Esophagus squamous epithelium (tissue), 5 donors: ENCODE measurements around the gene FAR1. TPM values are rescaled to one million over a fixed set of nuclear protein-coding genes. Genes with fewer than 3 reads are reported as not detected.
"Not testable (repeated sequence)": the region's sequence is repeated elsewhere in the genome, so short reads cannot be mapped to it uniquely, and the experiment has no call there.

ENCODE experiments used
- DNase-seq: peaks from one replicate; lab custom pipeline; 2025; lab: John Stamatoyannopoulos, UW
- H3K27ac ChIP-seq, 4 donors: fragments of 200-600 bp; sonication (generic); one replicate each; pipeline ENCODE4 v1.5.1; 2016 to 2019; ENCODE audit warnings: mild to moderate bottlenecking in 1 of 4
- H3K27me3 ChIP-seq, 4 donors: fragments of 200-600 bp; sonication (generic); 1 replicate in 3 of 4; 2 replicates in 1 of 4; pipeline versions ENCODE4 v1.5.1 to v1.6.0; 2017 to 2021; ENCODE audit warnings: antibody characterized with exemption in 1 of 4
- H3K36me3 ChIP-seq, 3 donors: fragments of 200-600 bp; sonication (generic); one replicate each; pipeline ENCODE4 v1.5.1; 2016 to 2019
- H3K4me1 ChIP-seq, 3 donors: fragments of 200-600 bp; sonication (generic); one replicate each; pipeline ENCODE4 v1.5.1; 2017 to 2019
- H3K4me3 ChIP-seq, 4 donors: fragments of 200-600 bp; sonication (generic); 1 replicate in 3 of 4; 2 replicates in 1 of 4; pipeline ENCODE4 v1.5.1; 2016 to 2019; ENCODE audit warnings: mild to moderate bottlenecking in 2 of 4, moderate library complexity in 1 of 4
- H3K9me3 ChIP-seq, 3 donors: fragments of 200-600 bp; sonication (generic); one replicate each; pipeline ENCODE4 v1.5.1; 2016 to 2019
- POLR2A ChIP-seq, 4 donors: fragments of 450-650 bp; IDR thresholded peaks; one replicate each; pipeline ENCODE4 v1.6.1; 2017; ENCODE audit warnings: antibody characterized with exemption in 4 of 4, mild to moderate bottlenecking in 4 of 4, moderate library complexity in 3 of 4
- WGBS, 2 donors: methylation state at CpG; one replicate each; pipeline ENCODE4 v1.1.5; 2018; 5-methylcytosine and 5-hydroxymethylcytosine counted together
- intact Hi-C: fragments of 100-400 bp; cut with DNase I; formaldehyde crosslinking; loops from one replicate; pipeline ENCODE4 v1.15.0; 2022
- total RNA-seq, 4 donors: library from RNA; depleted of rRNA; stranded (reverse); fragments of >200 nt; gene quantifications; one replicate each; pipeline ENCODE4 v1.1.0, GENCODE V29; 2016
- TF ChIP-seq, protein P1 (sequence below), 6 experiments: fragments of 450-650 bp in 4 of 6; fragments of 200-600 bp in 2 of 6; sonication (generic) in 2 of 6; IDR thresholded peaks; one replicate each; pipeline ENCODE4 v1.5.1; 2016 to 2019; ENCODE audit warnings: antibody characterized with exemption in 6 of 6, mild to moderate bottlenecking in 4 of 6, moderate library complexity in 4 of 6
- donor health status: DM: yes; HTN: yes; CAD: no.

Gene FAR1
- total RNA-seq, 4 donors from 2014 or later: 78.2 to 135 (median 98.6) TPM

DNA sequence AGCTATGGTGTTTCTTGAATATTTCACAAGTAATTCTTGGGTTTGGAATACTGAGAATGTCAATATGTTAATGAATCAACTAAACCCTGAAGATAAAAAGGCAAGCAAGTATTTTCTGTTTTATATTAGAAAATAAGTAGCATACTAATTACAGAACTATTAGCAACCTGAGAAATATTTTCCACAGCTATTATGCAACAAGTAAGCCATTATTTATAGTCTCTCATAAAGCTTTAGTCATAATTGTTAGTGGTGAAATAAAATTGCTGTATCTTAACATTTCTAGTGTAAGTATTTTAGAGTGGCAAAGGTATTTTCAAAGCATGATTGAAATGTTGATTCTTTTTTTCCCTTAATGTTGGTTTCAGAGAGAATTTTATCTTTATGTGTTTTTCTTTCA lies 53.3 kb downstream of the FAR1 start:
- intact Hi-C loops: no loop called here
- peaks cover 0 to 90% (median 8%) of the 10 kb centered on the region in 3 donors for H3K36me3 ChIP-seq
- H3K9me3 ChIP-seq: no peaks in the 10 kb centered on the region
- no peak for DNase-seq
- no peak for TF ChIP-seq POLR2A (IDR thresholded peaks at IDR 0.05)
- TF ChIP-seq, protein P1, sequence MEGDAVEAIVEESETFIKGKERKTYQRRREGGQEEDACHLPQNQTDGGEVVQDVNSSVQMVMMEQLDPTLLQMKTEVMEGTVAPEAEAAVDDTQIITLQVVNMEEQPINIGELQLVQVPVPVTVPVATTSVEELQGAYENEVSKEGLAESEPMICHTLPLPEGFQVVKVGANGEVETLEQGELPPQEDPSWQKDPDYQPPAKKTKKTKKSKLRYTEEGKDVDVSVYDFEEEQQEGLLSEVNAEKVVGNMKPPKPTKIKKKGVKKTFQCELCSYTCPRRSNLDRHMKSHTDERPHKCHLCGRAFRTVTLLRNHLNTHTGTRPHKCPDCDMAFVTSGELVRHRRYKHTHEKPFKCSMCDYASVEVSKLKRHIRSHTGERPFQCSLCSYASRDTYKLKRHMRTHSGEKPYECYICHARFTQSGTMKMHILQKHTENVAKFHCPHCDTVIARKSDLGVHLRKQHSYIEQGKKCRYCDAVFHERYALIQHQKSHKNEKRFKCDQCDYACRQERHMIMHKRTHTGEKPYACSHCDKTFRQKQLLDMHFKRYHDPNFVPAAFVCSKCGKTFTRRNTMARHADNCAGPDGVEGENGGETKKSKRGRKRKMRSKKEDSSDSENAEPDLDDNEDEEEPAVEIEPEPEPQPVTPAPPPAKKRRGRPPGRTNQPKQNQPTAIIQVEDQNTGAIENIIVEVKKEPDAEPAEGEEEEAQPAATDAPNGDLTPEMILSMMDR (IDR thresholded peaks at IDR 0.05): no peak
- no peaks in the 10 kb centered on the region for H3K4me1 ChIP-seq
- H3K27me3 ChIP-seq: no peaks in the 10 kb centered on the region
- no peak overlapping the region for H3K27ac ChIP-seq
- no peak overlapping the region for H3K4me3 ChIP-seq

DNA sequence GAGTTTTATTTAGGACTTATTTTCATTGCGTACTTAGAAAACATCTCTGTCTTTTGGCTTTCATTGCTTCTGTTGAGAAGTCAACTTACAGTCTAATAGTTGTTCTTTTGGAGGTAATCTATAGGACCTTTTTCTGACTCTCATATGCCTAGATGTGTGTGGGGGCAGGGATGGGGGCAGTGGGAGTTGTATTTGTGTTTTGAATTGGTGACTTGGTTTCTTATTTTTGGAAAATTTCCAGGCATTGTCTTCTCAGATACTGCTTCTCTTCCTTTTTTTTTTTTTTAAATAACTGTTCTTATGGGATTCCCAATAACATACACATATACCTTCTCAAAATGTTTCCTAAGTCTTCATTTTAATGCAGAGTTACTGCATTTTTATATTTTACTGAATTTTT lies 58.0 kb downstream of the FAR1 start:
- TF ChIP-seq, protein P1 (IDR thresholded peaks at IDR 0.05): no peak
- no peak for TF ChIP-seq POLR2A (IDR thresholded peaks at IDR 0.05)
- WGBS, 2 donors: 85 to 100% methylated on average over 1 of the region's 1 CpG
- no peaks in the 10 kb centered on the region for H3K4me1 ChIP-seq
- no peak overlapping the region for H3K4me3 ChIP-seq
- intact Hi-C loops: no loop called here
- H3K27ac ChIP-seq: no peak overlapping the region
- H3K27me3 ChIP-seq: no peaks in the 10 kb centered on the region
- peaks cover 0 to 94% (median 14%) of the 10 kb centered on the region in 3 donors for H3K36me3 ChIP-seq
- DNase-seq: no peak
- no peaks in the 10 kb centered on the region for H3K9me3 ChIP-seq

- Histone ChIP-seq H3K9me3 (no peaks in the 10 kb centered on the region), H3K27ac (no peak overlapping the region), H3K27me3 (no peaks in the 10 kb centered on the region), H3K4me3 (no peak overlapping the region), H3K36me3 (peaks cover 0 to 94% (median 7%) of the 10 kb centered on the region in 3 donors), H3K4me1 (no peaks in the 10 kb centered on the region)
- intact Hi-C loops: no loop called here
- no peak for DNase-seq
- TF ChIP-seq, protein P1 (IDR thresholded peaks at IDR 0.05): no peak
- TF ChIP-seq POLR2A (IDR thresholded peaks at IDR 0.05): no peak
Measured at GRCh38 chr11:13728076-13728475, 59.6 kb downstream of the FAR1 start.

DNA sequence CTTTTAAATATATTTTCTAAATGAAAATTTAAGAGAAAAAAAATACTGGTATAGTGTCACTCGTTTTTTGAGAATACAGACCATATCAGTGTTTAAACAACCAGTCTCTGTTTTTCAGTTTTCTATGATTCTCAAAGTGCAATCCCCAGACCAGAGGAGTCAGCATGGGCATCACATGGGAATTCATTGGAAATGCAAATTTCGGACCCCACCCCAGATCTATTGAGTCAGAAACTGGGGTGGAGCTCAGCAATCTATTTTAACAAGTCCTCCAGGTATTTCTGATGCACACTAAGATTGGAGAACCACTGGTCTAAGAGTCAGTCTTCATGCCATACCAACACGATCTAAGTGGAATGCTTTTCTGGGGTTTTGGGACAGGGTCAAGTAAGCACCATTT lies 66.1 kb downstream of the FAR1 start:
- H3K4me3 ChIP-seq: no peak overlapping the region
- intact Hi-C loops: no loop called here
- no peak for DNase-seq
- peaks cover 0 to 36% (median 0%) of the 10 kb centered on the region in 3 donors for H3K36me3 ChIP-seq
- WGBS, 2 donors: 93 to 98% methylated on average over 3 of the region's 3 CpGs
- no peaks in the 10 kb centered on the region for H3K9me3 ChIP-seq
- no peaks in the 10 kb centered on the region for H3K27me3 ChIP-seq
- H3K4me1 ChIP-seq: no peaks in the 10 kb centered on the region
- no peak overlapping the region for H3K27ac ChIP-seq
- TF ChIP-seq, protein P1 (IDR thresholded peaks at IDR 0.05): no peak
- TF ChIP-seq POLR2A (IDR thresholded peaks at IDR 0.05): no peak

DNA sequence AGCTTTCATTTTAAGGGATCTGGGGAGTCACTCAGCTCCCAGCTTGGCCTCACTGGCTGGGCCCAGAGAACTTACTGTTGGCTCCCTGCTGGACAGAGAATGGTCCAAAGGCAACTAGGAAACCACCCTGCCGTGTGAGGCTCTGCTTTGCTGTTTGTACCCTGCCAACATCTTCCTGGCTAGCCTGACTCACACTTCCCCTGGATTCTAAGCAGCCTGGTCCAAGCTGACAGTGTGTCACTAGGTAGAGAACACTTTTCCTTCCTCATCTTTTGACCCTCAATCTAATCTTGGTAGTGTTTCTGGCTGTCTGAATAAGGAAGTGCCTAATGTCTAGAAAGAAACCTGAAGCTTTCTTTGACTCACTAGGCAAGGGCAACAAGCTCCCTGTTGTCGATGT lies 76.7 kb downstream of the FAR1 start:
- WGBS, 2 donors: 45 to 65% methylated on average over 2 of the region's 2 CpGs
- no peak for TF ChIP-seq POLR2A (IDR thresholded peaks at IDR 0.05)
- TF ChIP-seq, protein P1 (IDR thresholded peaks at IDR 0.05): no peak
- H3K4me3 ChIP-seq: no peak overlapping the region
- no peaks in the 10 kb centered on the region for H3K36me3 ChIP-seq
- peaks cover 0 to 4% (median 0%) of the 10 kb centered on the region in 4 donors for H3K27me3 ChIP-seq
- no peak for DNase-seq
- intact Hi-C loops: no loop called here
- no peaks in the 10 kb centered on the region for H3K9me3 ChIP-seq
- H3K4me1 ChIP-seq: no peaks in the 10 kb centered on the region
- no peak overlapping the region for H3K27ac ChIP-seq

DNA sequence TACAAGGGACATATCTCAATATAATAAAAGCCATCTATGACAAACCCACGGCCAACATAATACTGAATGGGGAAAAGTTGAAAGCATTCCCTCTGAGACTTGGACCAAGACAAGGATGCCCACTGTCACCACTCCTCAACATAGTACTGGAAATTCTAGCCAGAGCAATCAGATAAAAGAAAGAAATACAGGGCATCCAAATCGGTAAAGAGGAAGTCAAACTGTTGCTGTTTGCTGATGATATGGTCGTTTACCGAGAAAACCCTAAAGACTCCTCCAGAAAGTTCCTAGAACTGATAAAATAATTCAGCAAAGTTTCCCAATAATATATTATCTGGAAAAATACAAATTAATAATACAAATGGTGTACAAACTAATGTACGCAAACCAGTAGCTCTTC lies 84.8 kb downstream of the FAR1 start:
- H3K4me3 ChIP-seq, intact Hi-C loops, H3K36me3 ChIP-seq, H3K27me3 ChIP-seq, H3K9me3 ChIP-seq, H3K27ac ChIP-seq, H3K4me1 ChIP-seq, DNase-seq: not testable (repeated sequence)
- WGBS, 2 donors: 72 to 80% methylated on average over 5 of the region's 5 CpGs
